GM18951 (cell line): Measurements from ENCODE around the gene CDH23.

ENCODE experiments used
- POLR2A ChIP-seq: IDR thresholded peaks from 4 replicates; pipeline ENCODE4 v1.6.1; 2011; ENCODE audit warnings: mild to moderate bottlenecking; ENCODE audit not compliant: insufficient read length, insufficient read depth; ENCODE audit errors: extremely low read depth
- in situ Hi-C: fragments of 300-500 bp; cut with MboI; formaldehyde crosslinking; loops from one replicate; pipeline ENCODE4 v1.12.0; 2022; ENCODE audit warnings: low sequenced_read_pairs, mixed read lengths, inconsistent platforms; ENCODE audit not compliant: unreplicated experiment

CDH23 gene

DNA sequence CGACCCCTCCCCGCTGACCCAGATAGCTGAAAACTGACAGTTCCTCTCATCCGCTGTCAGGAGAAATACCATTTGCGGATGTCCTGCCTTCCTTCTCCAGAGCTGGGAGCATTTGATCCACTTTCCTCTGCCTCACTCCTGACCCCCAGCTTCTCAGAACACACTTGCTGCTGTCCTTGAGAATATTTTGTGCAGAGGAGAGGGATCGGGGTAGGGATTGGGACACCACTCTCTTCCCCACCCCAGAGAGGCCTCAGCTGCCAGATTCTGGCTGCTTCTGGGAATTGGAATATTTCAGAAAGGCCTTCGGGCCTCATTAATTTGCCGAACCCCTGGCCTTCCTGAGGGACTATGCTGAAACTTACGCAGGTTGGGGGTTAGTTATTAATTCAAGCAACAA lies 225.9 kb downstream of the CDH23 start:
- TF ChIP-seq POLR2A: no peak
- in situ Hi-C loops: no loop called here

DNA sequence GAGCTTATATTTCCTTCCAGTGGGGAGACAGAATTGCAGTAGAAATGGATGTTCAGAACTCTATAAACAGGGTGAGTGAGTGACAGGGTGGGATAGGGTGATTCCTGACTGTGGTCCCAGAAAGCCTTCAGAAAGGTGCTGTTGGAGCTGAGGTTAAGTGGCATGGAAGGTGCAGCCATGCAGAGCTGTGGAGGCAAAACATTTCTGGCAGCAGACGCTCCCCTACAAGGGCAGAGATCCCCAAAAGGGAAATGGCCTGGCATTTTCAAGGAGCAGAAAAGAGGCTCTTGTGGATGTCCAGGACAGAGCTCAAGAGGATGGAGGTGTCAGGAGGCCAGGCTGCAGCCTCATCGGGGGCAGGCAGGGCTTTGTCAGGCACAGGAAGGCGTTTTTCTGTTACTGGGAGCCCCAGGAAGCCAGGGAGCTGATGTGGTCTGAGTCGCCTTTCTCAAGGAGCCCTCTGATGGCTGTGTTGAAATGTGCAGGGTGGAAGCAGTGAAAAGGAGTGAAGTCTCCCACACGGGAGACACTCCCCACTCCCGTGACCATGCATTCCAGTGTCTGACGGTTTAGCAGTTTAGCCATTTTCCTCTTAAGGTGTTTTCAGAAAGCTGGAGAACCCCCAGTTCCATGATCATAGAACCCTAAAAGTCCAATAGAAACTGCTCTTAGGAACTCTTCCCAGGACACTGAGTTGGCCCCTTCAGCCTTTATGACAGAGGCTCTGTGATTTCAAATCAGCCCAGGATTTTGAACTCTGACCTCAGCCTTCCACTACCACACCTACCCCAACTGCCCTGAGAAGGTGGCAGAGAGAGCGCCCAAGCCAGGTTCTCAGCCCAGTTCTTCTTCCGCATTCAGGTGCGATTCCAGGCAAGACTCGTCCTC lies 226.6 kb downstream of the CDH23 start:
- in situ Hi-C loops: no loop called here
- TF ChIP-seq POLR2A: no peak

DNA sequence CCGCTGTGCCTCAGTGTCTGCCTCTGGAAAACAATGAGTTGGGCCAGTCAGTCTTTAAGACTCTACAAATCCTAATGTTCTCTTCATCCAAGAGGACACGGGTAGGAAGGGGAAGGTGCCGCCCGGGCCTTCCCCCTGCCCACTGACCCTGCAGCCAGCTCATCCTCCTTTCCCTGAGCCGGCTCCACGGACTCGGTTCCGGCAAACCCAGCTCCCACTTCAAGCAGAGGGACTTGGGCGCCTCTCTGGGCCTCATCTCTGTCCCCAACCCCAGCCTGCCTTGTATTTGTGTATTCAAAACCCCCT lies 227.2 kb downstream of the CDH23 start:
- in situ Hi-C loops: no loop called here
- no peak for TF ChIP-seq POLR2A

DNA sequence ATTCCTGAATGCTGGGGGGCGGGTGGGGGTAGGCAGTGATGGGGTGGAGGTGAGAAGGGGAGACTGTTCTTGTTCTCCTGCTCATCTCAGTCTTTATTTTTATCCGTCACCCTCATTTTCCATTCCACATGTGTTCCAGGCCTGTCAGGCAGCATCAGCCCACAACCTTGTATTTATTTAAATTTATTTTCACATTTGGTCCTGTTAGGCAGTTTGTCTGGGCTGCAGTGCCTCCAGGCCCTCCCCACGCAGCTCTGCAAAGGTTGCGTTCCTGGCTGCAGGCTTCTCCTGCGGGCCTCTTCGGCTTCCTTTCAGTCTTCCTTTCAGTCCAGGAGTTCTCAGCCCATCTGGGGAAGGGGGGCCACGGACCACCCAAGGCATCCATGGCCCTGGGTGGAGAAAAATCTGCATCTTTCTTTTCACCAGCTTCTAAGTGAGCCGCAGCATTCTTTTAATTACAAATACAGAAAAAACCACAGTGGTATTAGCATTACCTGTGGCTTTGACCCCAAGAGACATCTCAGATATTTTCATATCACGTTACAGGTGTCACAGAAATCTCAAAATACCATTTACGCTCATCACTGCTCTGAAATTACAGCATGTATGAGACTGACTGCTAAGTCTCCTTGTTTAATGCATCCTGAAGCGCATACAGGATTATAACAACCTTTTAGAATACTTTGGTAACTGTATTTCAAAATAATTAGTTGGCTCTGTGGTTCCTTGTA lies 228.9 kb downstream of the CDH23 start:
- TF ChIP-seq POLR2A: no peak
- in situ Hi-C loops: no loop called here

DNA sequence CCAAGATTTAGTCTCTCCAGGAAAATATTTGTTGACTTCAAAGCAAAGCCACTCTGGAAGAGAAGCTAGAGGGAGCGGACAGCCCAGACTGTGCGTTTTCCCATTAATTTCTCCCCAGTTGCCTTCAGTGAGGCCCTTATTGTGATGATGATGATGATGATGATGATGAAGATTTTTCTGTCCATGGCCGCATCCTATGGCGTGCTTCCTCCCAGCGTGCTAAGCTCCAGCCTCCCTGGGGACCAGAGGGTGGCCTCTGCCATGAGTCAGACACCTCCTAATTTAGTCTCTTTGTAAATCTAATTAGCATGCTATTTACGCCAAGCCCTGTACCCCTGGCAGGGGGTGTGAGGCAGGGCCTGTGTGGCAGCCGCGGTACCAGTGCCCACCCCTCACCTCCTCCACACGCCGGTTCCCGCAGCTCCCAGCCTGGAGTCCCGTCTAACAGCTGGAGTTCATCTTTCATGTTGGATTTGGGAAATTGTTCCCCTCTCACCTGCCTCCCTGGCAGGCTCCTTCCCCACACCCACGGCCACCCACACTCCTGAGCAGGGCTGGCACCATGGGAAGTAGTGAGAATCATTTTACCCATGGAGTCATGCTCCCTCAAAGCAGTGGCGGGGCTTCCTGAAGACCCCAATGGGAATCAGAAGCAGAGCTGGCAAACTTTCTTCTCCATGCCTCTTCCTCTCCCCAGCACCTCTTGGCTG lies 230.7 kb downstream of the CDH23 start:
- in situ Hi-C loops: no loop called here

DNA sequence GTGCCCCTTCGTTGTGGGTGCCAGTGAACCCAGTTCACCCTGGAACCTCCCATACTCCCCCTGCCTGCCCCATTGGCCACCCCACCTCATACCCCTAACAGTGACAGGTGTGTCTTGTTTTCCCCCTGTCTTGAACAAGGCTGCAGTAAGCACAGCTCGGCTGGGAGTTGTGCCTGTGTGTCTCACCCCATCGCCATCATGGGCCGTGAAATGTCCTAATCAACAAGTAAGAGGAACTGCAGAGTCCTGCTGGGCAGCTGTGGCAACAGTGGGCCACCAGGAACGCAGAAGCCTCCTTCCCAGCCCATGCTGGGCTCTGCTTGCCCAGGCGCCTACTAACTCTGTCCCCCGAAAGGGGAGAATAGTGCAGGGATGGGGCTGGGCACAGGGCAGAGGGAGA lies 231.2 kb downstream of the CDH23 start:
- TF ChIP-seq POLR2A: no peak
- in situ Hi-C loops: no loop called here

More for the DNA sequence above, 230.7 kb downstream of the CDH23 start:
- no peak for TF ChIP-seq POLR2A

DNA sequence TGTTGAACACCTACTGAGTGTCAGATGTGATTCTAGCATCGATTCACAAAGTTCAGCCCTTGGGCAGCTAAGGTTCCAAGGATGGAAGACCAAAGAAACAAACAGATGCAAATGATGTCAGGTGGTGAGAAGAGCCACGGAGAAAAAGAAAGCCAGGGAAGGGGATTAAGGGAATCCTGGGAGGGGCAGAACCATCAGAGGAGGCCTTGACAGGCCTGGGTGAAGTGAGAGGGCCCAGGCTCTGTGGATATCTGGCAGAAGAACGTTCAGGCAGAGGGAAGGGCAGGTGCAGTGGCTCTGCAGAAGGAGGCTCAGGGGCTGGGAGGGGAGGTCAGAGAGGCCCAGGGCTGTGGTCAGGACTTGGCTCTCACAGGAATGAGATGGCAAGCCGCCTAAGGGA lies 232.4 kb downstream of the CDH23 start:
- TF ChIP-seq POLR2A: no peak
- in situ Hi-C loops: no loop called here

DNA sequence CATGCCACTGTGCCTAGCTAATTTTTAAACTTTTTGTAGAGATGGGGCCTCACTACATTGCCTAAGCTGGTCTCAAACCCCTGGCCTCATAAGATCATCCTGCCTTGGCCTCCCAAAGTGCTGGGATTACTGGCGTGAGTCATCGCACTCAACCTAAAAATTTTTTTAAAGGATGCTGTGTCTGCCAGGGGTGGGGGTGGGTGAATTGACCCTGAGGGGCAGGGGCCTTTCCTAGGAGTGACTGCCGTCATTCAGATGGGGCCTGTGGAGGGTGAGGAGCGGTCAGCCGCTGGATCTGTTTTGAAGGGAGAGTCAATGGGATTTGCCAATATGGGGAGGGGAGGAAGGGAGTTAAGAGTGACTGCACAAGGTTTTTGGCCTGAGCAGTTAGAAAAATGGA lies 233.4 kb downstream of the CDH23 start:
- in situ Hi-C loops: no loop called here
- no peak for TF ChIP-seq POLR2A

DNA sequence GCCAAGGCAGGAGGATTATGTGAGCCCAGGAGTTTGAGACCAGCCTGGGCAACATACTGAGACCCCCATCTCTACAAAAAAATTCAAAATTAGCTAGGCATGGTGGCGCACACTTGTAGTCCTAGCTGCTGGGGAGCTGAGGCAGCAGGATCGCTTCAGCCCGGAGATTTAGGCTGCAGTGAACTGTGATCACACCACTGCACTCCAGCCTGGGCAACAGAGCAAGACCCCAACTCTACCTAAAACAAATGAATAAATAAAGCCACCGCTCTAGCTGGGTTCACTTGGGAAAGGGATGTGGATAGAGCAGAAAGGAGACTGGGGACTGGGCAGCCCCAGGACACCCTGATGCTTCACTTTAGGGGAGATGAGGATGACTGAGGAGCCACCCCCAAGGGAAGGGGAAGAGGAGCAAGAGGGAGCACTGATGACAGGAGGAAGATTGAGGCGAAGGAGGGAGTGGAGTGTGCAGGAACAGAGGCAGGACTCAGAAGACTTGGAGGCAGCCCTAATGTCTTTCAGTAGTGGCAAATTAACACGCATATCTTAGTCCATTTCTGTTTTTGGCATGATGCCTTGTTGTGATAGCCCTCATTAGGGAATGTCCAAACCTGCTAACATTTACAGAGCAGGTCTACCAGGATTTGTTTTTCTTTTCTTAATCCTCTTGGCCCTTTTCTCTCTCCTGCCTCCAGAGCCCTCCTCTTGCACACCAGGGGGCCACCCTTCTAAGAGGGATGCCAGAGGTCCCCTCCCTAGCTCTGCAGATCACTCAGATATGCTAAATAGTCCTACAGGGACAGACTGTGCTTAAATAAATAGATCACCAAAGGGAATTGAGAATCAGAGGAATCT lies 234.5 kb downstream of the CDH23 start:
- in situ Hi-C loops: no loop called here
- no peak for TF ChIP-seq POLR2A

DNA sequence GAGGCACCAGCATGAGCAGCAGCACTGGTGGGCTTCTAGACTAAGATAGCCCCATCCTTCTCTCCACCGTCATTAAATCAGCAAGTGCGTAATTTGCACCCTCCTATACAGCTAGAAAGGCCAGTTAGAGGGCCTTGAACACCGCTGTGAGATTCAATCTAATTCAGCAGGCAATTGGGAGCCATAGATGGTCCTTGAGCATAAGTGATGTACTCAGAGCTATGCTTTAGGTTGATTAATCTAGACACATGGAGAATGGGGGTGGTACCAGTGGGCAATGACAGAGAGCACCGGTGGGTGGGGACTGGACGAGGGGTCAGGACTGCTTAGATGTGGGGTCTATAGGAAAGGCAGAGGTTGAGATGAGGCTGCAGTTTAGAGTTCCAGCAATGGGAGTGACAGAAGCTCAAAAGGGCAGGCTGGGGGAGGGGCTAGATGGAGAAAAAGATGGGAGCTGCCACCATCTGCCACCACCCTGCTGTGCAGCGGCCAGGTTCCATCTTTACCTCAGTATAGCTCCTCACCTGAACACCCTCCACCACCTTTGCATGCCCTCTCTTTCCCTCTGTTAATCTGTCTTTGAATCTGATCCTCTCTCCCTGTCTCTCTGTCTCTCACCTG lies 235.6 kb downstream of the CDH23 start:
- in situ Hi-C loops: no loop called here
- no peak for TF ChIP-seq POLR2A

DNA sequence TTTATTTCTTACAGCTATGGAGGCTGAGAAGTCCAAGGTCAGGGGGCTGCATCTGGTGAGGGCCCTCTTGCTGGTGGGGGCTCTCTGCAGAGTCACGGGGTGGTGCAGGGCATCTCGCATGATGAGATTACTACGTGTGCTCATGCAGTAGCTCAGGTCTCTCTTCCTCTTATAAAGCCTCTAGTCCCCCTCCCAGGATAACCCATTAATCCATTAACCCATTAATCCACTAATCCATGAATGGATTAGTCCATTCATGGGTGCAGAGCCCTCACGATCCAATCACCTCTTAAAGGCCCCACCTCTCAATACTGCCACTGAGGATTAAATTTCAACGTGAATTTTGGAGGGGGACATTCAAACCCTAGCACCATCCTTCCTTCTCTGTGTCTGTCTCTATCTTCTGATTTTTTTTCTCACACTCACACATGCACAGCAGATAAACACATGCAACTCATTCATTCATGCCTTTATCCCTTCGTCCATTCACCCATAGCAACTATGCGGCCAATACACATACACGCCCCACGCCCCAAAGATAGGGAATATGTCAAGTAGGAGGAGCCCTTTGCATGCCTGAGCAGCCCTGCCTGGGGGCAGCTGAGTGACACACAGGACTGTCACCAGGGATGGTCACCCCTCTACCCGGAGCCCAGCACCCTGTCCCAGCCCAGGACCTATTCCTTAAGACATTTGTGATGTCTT lies 236.3 kb downstream of the CDH23 start:
- TF ChIP-seq POLR2A: no peak
- in situ Hi-C loops: no loop called here

DNA sequence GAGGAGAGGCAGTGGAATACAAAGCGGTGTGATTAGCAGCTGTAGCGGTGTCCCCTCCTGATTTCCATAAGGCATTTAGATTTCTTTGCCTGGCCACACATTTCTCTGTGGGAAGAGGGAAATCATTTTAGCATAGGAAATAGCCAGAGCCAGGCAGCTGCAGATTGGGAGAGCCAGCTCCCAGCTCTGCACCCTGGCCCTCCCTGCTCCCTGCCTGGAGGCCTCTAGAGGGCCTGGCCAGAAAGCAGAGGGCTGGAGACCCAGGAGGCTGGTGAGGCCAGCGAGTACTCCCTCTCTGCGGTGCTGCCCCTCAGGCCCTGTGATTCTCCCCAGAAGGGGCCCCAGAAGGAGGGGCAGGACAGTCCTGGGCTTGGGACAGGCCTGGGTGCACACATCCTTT lies 237.2 kb downstream of the CDH23 start:
- TF ChIP-seq POLR2A: no peak
- in situ Hi-C loops: no loop called here
